SK-N-SH (cell line): ENCODE data around the gene TRAPPC3. TPM values are rescaled to one million over a fixed set of nuclear protein-coding genes. Genes with fewer than 3 reads are reported as not detected.

ENCODE experiments used
- CTCF ChIA-PET: fragments of 300-600, 350-600 bp; formaldehyde crosslinking; extraction: SDS; loops from one replicate; lab custom pipeline; 2021; lab: Yijun Ruan, JAX
- POLR2A ChIA-PET: fragments of 350-600 bp; sonication (Branson Sonifier 250); formaldehyde crosslinking; extraction: SDS; loops from one replicate; lab custom pipeline; 2020; ENCODE audit warnings: antibody characterized with exemption, inconsistent platforms; lab: Yijun Ruan, JAX
- DNase-seq: peaks from one replicate; pipeline ENCODE4 v3.0.0; 2012
- H2AFZ ChIP-seq: fragments of 200-600 bp; sonication (generic); 2 replicates; pipeline ENCODE4 v1.8.1; 2016; ENCODE audit warnings: antibody characterized with exemption, mild to moderate bottlenecking, low read depth
- H3F3A ChIP-seq: fragments of 200-600 bp; sonication (generic); replicated peaks from 2 replicates; pipeline ENCODE3; 2016; ENCODE audit warnings: antibody characterized with exemption, mild to moderate bottlenecking; ENCODE audit not compliant: insufficient read depth
- H3K27ac ChIP-seq, 2 experiments: fragments of 200-500 bp in 1 of 2; fragments of 200-600 bp in 1 of 2; sonication (Bioruptor generic) in 1 of 2; sonication (generic), shearing (Covaris generic) in 1 of 2; 2 replicates each; pipeline versions ENCODE4 v1.5.1 to v1.6.1; 2014 to 2016; ENCODE audit warnings: low read depth in 2 of 2, inconsistent platforms in 1 of 2, low read length in 1 of 2, mild to moderate bottlenecking in 1 of 2, mixed read lengths in 1 of 2
- H3K27me3 ChIP-seq: fragments of 200-600 bp; sonication (generic), shearing (Covaris generic); 2 replicates; pipeline ENCODE4 v1.6.1; 2016; ENCODE audit warnings: mixed run types; ENCODE audit not compliant: insufficient read depth
- H3K36me3 ChIP-seq, 2 experiments: fragments of 200-500 bp in 1 of 2; fragments of 200-600 bp in 1 of 2; sonication (Bioruptor generic) in 1 of 2; sonication (generic) in 1 of 2; replicated peaks in 1 of 2; 2 replicates each; pipeline versions ENCODE3 to v1.5.1; 2014 to 2016; ENCODE audit warnings: low read length in 1 of 2, mild to moderate bottlenecking in 1 of 2; ENCODE audit not compliant: insufficient read depth in 2 of 2, control insufficient read depth in 1 of 2
- H3K4me1 ChIP-seq, 2 experiments: fragments of 200-500 bp in 1 of 2; fragments of 200-600 bp in 1 of 2; sonication (Bioruptor generic) in 1 of 2; sonication (generic), shearing (Covaris generic) in 1 of 2; 2 replicates each; pipeline versions ENCODE4 v1.5.1 to v1.6.1; 2014 to 2016; ENCODE audit warnings: low read depth in 1 of 2, low read length in 1 of 2, mixed run types in 1 of 2; ENCODE audit not compliant: insufficient read depth in 2 of 2, control insufficient read depth in 1 of 2
- H3K4me2 ChIP-seq: fragments of 200-600 bp; sonication (generic), shearing (Covaris generic); 2 replicates; pipeline ENCODE4 v1.6.1; 2017; ENCODE audit warnings: mixed run types
- H3K4me3 ChIP-seq, 2 experiments: fragments of 200-500 bp in 1 of 2; fragments of 200-600 bp in 1 of 2; sonication (Bioruptor generic) in 1 of 2; sonication (generic), shearing (Covaris generic) in 1 of 2; 2 replicates each; pipeline versions ENCODE4 v1.5.1 to v1.8.1; 2014 to 2016; ENCODE audit warnings: low read depth in 2 of 2, inconsistent platforms in 1 of 2, low read length in 1 of 2, mild to moderate bottlenecking in 1 of 2, mixed read lengths in 1 of 2, moderate library complexity in 1 of 2
- H3K79me2 ChIP-seq: fragments of 200-600 bp; sonication (generic); 2 replicates; pipeline ENCODE4 v1.8.1; 2017; ENCODE audit warnings: mild to moderate bottlenecking; ENCODE audit not compliant: insufficient read depth
- H3K9ac ChIP-seq: fragments of 200-600 bp; sonication (generic); 2 replicates; pipeline ENCODE4 v1.6.1; 2017; ENCODE audit warnings: mixed run types
- H3K9me2 ChIP-seq: fragments of 200-600 bp; sonication (generic); 2 replicates; pipeline ENCODE4 v1.6.1; 2017; ENCODE audit warnings: mixed run types
- H3K9me3 ChIP-seq: fragments of 200-600 bp; sonication (generic); 2 replicates; pipeline ENCODE4 v1.6.1; 2017; ENCODE audit warnings: mixed run types, mild to moderate bottlenecking, moderate library complexity
- H4K20me1 ChIP-seq: fragments of 200-600 bp; sonication (generic); 2 replicates; pipeline ENCODE4 v1.6.1; 2017; ENCODE audit warnings: mild to moderate bottlenecking, mixed run types; ENCODE audit not compliant: insufficient read depth
- CHD2 ChIP-seq: fragments of 150-350 bp; IDR thresholded peaks from 2 replicates; pipeline ENCODE4 v1.6.1; 2018; ENCODE audit warnings: low read length; ENCODE audit not compliant: partially characterized antibody
- ELF1 ChIP-seq: IDR thresholded peaks from 2 replicates; pipeline ENCODE4 v1.4.0; 2012
- EZH2phosphoT487 ChIP-seq: fragments of 200-600 bp; sonication (generic); IDR thresholded peaks from 2 replicates; pipeline ENCODE4 v1.6.1; 2017; ENCODE audit warnings: low read depth, mixed run types, mild to moderate bottlenecking, antibody characterized with exemption, moderate library complexity, borderline replicate concordance
- FOXM1 ChIP-seq: IDR thresholded peaks from 2 replicates; pipeline ENCODE4 v1.4.0; 2012; ENCODE audit warnings: low read depth, mild to moderate bottlenecking
- GABPA ChIP-seq: IDR thresholded peaks from 2 replicates; pipeline ENCODE4 v1.4.0; 2012; ENCODE audit warnings: low read depth, mild to moderate bottlenecking
- GATA2 ChIP-seq: sonication (generic); formaldehyde crosslinking; IDR thresholded peaks from 2 replicates; pipeline ENCODE4 v1.5.0; 2020; ENCODE audit warnings: mild to moderate bottlenecking, missing genetic modification reagents
- IRF3 ChIP-seq: fragments of 150-350 bp; IDR thresholded peaks from 2 replicates; pipeline ENCODE4 v1.6.1; 2016; ENCODE audit warnings: mild to moderate bottlenecking, low read depth, low read length
- MAX ChIP-seq: IDR thresholded peaks from 2 replicates; pipeline ENCODE4 v1.4.0; 2012; ENCODE audit warnings: low read depth
- MEF2A ChIP-seq: IDR thresholded peaks from 2 replicates; pipeline ENCODE4 v1.4.0; 2012; ENCODE audit warnings: low read depth, borderline replicate concordance
- MXI1 ChIP-seq: IDR thresholded peaks from 2 replicates; pipeline ENCODE4 v1.6.1; 2012; ENCODE audit warnings: mild to moderate bottlenecking, low read depth, low read length, improper control_type of control experiment
- PBX3 ChIP-seq: IDR thresholded peaks from 2 replicates; pipeline ENCODE4; 2012
- REST ChIP-seq: IDR thresholded peaks from 2 replicates; pipeline ENCODE4 v1.6.1; 2012; ENCODE audit warnings: mild to moderate bottlenecking, low read depth, low read length, moderate library complexity
- RXRA ChIP-seq: IDR thresholded peaks from 2 replicates; pipeline ENCODE4 v1.4.0; 2012; ENCODE audit warnings: low read depth, mild to moderate bottlenecking, borderline replicate concordance
- SMC3 ChIP-seq: IDR thresholded peaks from 2 replicates; pipeline ENCODE4 v1.6.1; 2012; ENCODE audit warnings: low read depth, low read length, improper control_type of control experiment
- TEAD4 ChIP-seq: IDR thresholded peaks from 2 replicates; pipeline ENCODE4 v1.4.0; 2012; ENCODE audit warnings: mild to moderate bottlenecking, borderline replicate concordance; ENCODE audit not compliant: insufficient read depth
- ZBTB33 ChIP-seq: IDR thresholded peaks from 2 replicates; pipeline ENCODE4 v1.4.0; 2012; ENCODE audit warnings: low read depth, borderline replicate concordance
- WGBS: methylation state at CpG from one replicate; pipeline ENCODE4 v1.1.6; 2017; ENCODE audit warnings: low lambda C conversion rate; 5-methylcytosine and 5-hydroxymethylcytosine counted together
- polyA plus RNA-seq, 3 experiments: library from polyadenylated mRNA; depleted of rRNA; stranded (reverse); fragments of >200 nt; gene quantifications; 2 replicates each; pipeline ENCODE4 v1.2.3, GENCODE V29; 2012

Gene TRAPPC3
- polyA plus RNA-seq, 1 of the 3 experiments (the other 2 are of a cell fraction): 149 TPM

GRCh38 chr1:36179220-36179600, 29.9 kb upstream of the TRAPPC3 start:
- peaks cover 26% of the 10 kb centered on the region for H3K79me2 ChIP-seq
- H3K9me3 ChIP-seq: no peaks in the 10 kb centered on the region
- no peak overlapping the region for H3K9ac ChIP-seq
- POLR2A ChIA-PET: no interaction called here
- H3K27ac ChIP-seq: no peak overlapping the region
- H3K4me3 ChIP-seq: no peak overlapping the region
- H3K4me2 ChIP-seq: no peak overlapping the region
- H3K4me1 ChIP-seq: peaks cover 0 to 6% of the 10 kb centered on the region in 2 experiments; a peak in 1 of 4 replicates
- H4K20me1 ChIP-seq: peaks cover 16% of the 10 kb centered on the region; the same call in 1 of the 2 replicates
- TF ChIP-seq ZBTB33: no peak
- no peak for TF ChIP-seq IRF3
- no peak for TF ChIP-seq RXRA
- TF ChIP-seq TEAD4: no peak
- no peak for TF ChIP-seq FOXM1
- no peak for TF ChIP-seq PBX3
- no peak for TF ChIP-seq MAX
- TF ChIP-seq ELF1: no peak
- TF ChIP-seq GABPA: no peak
- TF ChIP-seq CHD2: no peak
- TF ChIP-seq, all 33 proteins: peak for 0
- CTCF ChIA-PET: interaction anchor here (1.5 to 1.8 kb wide), 2 partner anchors 9 to 29 kb away, joined by 3 to 12 read pairs; partner anchors contain the start of gene TRAPPC3
- DNase-seq: no peak
- Histone ChIP-seq H2AFZ (no peak overlapping the region), H3K27me3 (no peaks in the 10 kb centered on the region), H3F3A (peaks cover 22% of the 10 kb centered on the region), H3K9me2 (no peaks in the 10 kb centered on the region), H3K36me3 (peaks cover 39 to 53% of the 10 kb centered on the region in 2 experiments)
- WGBS: 95% methylated on average over 19 of the region's 19 CpGs

- Histone ChIP-seq H4K20me1 (peaks cover 21% of the 10 kb centered on the region; the same call in 1 of the 2 replicates), H3K4me1 (peaks cover 0 to 6% of the 10 kb centered on the region in 2 experiments; a peak in 1 of 4 replicates), H3K36me3 (peaks cover 45 to 58% of the 10 kb centered on the region in 2 experiments), H3K27me3 (no peaks in the 10 kb centered on the region), H3K9me3 (no peaks in the 10 kb centered on the region), H3K9ac (no peak overlapping the region), H3K4me2 (no peak overlapping the region), H3F3A (peaks cover 20% of the 10 kb centered on the region), H3K4me3 (no peak overlapping the region), H3K27ac (no peak overlapping the region), H3K79me2 (peaks cover 32% of the 10 kb centered on the region), H2AFZ (no peak overlapping the region), H3K9me2 (no peaks in the 10 kb centered on the region)
- WGBS: 96% methylated on average over 62 of the region's 62 CpGs
- POLR2A ChIA-PET: no interaction called here
- peak; percentile 60 for DNase-seq
- CTCF ChIA-PET: interaction anchor here (1.5 kb wide), 1 partner anchor 10 kb away, joined by 3 read pairs; no protein-coding TSS in a partner anchor
- TF ChIP-seq REST (no peak), SMC3 (no peak), GATA2 (CRISPR knock-in tag) (no peak), IRF3 (no peak), RXRA (no peak), MAX (no peak), MEF2A (no peak), EZH2phosphoT487 (no peak), MXI1 (no peak)
Measured at GRCh38 chr1:36178471-36179219, 29.4 kb upstream of the TRAPPC3 start.
